Measurements from ENCODE around the gene MEN1. TPM values are rescaled to one million over a fixed set of nuclear protein-coding genes. Genes with fewer than 3 reads are reported as not detected.

MEN1 gene
- total and polyA plus RNA-seq, 4 donors, result 9.1 to 18.8 (median 16.3) TPM

DNA sequence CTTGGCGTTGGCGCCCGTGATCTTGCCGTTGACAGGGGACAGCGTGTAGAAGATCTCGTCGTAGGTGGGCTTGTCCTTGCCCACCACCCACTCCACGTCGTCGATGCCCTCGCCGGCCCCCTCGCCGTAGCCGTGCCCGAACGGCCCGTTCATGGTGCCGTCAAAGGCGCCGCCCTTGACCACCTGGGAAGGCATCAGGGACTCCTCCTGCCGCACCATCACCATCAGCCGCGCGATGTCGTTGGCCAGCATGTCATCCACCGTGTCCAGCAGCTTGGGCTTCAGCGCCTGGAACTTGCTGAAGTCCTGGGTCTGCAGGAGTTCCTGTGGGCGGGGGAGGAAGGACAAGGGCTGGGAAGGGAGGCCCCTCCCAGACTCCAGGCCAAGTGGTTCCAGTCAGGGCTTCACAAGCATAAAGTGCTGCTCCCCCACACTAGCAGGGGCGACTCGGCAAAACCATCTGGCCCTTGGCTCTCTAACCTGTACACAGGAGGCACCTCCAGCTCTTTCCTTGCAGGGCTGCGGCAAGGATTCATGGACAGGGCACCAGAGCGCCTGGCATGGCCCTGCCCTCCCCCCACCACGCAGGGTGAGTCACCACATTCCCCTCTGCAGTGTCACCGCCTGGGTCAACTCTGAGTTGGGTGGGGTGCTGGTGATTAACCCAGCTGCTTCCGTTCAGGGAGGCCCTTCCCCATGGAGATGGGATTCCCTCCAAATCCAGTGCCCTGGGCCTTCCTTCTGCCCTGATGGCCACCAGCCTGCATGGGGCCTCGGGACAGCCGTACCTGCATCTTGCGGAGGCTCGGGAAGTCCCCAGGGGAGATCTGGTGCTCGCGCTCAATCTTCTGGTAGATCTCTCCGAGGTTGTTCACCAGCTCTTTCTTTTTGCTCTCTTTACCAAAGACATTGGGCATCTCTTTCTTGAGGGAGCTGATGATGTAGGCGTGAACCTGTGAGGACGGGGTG, 44.5 kb upstream of the MEN1 start:
- no peak overlapping the region for H3K4me3 ChIP-seq (ENCODE audit: low read length in 2 of 2)
- 60 to 61% methylated on average over 45 of the region's 45 CpGs for WGBS, 2 donors
- DNase-seq, result peak; percentile 94 to 97
- peak; percentile 89 for ATAC-seq (ENCODE audit: low FRiP score)
- peaks cover 0 to 4% of the 10 kb centered on the region in 2 donors for H3K4me1 ChIP-seq (ENCODE audit: control insufficient read depth in 1 of 2, insufficient read depth in 2 of 2, low read length in 2 of 2)
- no peaks in the 10 kb centered on the region for H3K9me3 ChIP-seq (ENCODE audit: control insufficient read depth, low read length)
- no peaks in the 10 kb centered on the region for H3K27me3 ChIP-seq (ENCODE audit: control insufficient read depth in 1 of 2, insufficient read depth in 2 of 2, low read length in 1 of 2)
- intact Hi-C loops (cut with DNase I), result no loop called here
- H3K36me3 ChIP-seq (ENCODE audit: control insufficient read depth in 1 of 2, insufficient read depth in 2 of 2, low read length in 1 of 2), result peaks cover 2 to 5% of the 10 kb centered on the region in 2 donors
- peak overlapping the region; percentile 77 to 84 for H3K27ac ChIP-seq (ENCODE audit: low read depth in 1 of 2, low read length in 2 of 2)

GRCh38 chr11:64854157-64854533, 43.8 kb upstream of the MEN1 start:
- H3K9me3 ChIP-seq (ENCODE audit: control insufficient read depth, low read length), result no peaks in the 10 kb centered on the region
- whole genome bisulfite sequencing, 2 donors, result 93% methylated on average over 25 of the region's 25 CpGs
- H3K4me3 ChIP-seq (ENCODE audit: low read length in 2 of 2), result no peak overlapping the region
- intact Hi-C loops (cut with DNase I), result no loop called here
- no peaks in the 10 kb centered on the region for H3K27me3 ChIP-seq (ENCODE audit: control insufficient read depth in 1 of 2, insufficient read depth in 2 of 2, low read length in 1 of 2)
- peaks cover 0 to 4% of the 10 kb centered on the region in 2 donors for H3K4me1 ChIP-seq (ENCODE audit: control insufficient read depth in 1 of 2, insufficient read depth in 2 of 2, low read length in 2 of 2)
- peaks cover 2 to 5% of the 10 kb centered on the region in 2 donors for H3K36me3 ChIP-seq (ENCODE audit: control insufficient read depth in 1 of 2, insufficient read depth in 2 of 2, low read length in 1 of 2)
- ATAC-seq (ENCODE audit: low FRiP score) (no peak), DNase-seq (no peak)
- H3K27ac ChIP-seq (ENCODE audit: low read depth in 1 of 2, low read length in 2 of 2), result peak overlapping the region in 1 of 2 donors; percentile 59

GRCh38 chr11:64853709-64854108, 43.4 kb upstream of the MEN1 start:
- intact Hi-C loops (cut with DNase I), result no loop called here
- Histone ChIP-seq H3K4me1 (ENCODE audit: control insufficient read depth in 1 of 2, insufficient read depth in 2 of 2, low read length in 2 of 2) (peaks cover 0 to 4% of the 10 kb centered on the region in 2 donors), H3K9me3 (ENCODE audit: control insufficient read depth, low read length) (no peaks in the 10 kb centered on the region), H3K36me3 (ENCODE audit: control insufficient read depth in 1 of 2, insufficient read depth in 2 of 2, low read length in 1 of 2) (peaks cover 2 to 5% of the 10 kb centered on the region in 2 donors), H3K27ac (ENCODE audit: low read depth in 1 of 2, low read length in 2 of 2) (no peak overlapping the region), H3K27me3 (ENCODE audit: control insufficient read depth in 1 of 2, insufficient read depth in 2 of 2, low read length in 1 of 2) (no peaks in the 10 kb centered on the region), H3K4me3 (ENCODE audit: low read length in 2 of 2) (no peak overlapping the region)
- DNase-seq, result peak in 1 of 2 donors; percentile 77
- ATAC-seq (ENCODE audit: low FRiP score), result no peak
- 81 to 83% methylated on average over 27 of the region's 27 CpGs for WGBS, 2 donors

DNA sequence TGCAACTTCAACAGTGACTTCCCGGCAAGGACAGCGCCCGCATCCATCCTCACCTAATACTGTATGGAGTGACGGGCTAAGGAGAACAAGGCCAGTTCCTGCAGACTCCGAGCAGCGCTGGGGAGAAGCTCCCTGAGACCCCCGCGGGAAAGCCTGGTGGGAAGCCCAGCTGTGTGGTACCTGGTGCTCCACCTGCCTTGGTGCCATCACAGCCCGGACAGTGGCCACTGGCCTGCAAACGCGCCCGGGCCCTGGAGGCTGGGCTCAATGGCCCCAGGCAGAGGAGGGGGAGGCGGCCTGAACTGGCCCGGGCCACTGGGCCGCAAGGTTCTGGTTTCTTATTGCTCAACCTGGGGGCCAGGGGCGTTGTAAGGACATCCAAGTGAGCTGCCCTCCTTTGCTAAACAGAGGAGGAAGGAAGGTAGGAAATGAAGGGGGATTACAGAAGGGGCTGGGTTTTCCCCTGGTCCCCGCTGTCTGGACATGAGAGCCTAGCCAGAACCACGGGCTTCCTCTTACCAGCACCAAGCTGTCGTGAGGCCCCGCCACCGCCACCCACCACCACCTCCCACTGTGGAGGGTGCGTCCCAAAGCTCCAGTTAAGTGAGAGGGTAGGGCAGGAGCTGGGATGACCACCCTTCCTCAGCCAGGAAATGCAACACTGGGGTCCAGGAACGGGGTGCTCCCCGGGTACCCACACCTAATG, 42.6 kb upstream of the MEN1 start:
- intact Hi-C loops (cut with DNase I), result no loop called here
- H3K4me3 ChIP-seq (ENCODE audit: low read length in 2 of 2), result no peak overlapping the region
- WGBS, 2 donors, result 83 to 86% methylated on average over 24 of the region's 24 CpGs

DNA sequence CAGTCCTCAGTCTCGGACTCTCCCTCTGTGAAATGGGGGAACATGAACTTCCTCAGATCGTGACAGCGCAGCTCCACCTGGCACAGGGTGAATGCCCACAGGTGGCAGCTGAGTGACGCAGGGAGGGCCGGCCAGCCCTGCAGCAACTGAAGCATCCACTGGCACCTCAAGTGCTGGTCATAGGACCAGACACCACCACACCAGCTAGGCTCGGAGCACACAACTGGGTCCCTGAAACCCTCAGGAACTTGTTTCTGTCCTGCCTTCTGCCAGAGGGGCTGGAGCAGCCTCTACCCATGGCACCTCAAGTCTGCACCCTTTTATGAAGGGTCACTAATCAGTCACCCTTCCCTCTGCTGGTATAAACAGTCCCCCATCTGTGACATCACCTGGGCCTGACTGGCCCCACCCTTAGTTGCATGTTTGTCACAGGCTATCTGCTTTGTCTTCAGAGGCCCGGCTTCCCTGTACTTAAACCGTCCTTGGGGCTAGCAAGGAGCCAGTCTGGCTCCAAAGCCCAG, 41.5 kb upstream of the MEN1 start:
- ATAC-seq (ENCODE audit: low FRiP score) (no peak), DNase-seq (no peak)
- WGBS, 2 donors, result 84% methylated on average over 8 of the region's 8 CpGs
- no peaks in the 10 kb centered on the region for H3K27me3 ChIP-seq (ENCODE audit: control insufficient read depth in 1 of 2, insufficient read depth in 2 of 2, low read length in 1 of 2)
- no peak overlapping the region for H3K4me3 ChIP-seq (ENCODE audit: low read length in 2 of 2)
- peaks cover 0 to 4% of the 10 kb centered on the region in 2 donors for H3K4me1 ChIP-seq (ENCODE audit: control insufficient read depth in 1 of 2, insufficient read depth in 2 of 2, low read length in 2 of 2)
- H3K27ac ChIP-seq (ENCODE audit: low read depth in 1 of 2, low read length in 2 of 2), result peak overlapping the region in 1 of 2 donors; percentile 4
- intact Hi-C loops (cut with DNase I), result no loop called here
- no peaks in the 10 kb centered on the region for H3K9me3 ChIP-seq (ENCODE audit: control insufficient read depth, low read length)
- peaks cover 2 to 5% of the 10 kb centered on the region in 2 donors for H3K36me3 ChIP-seq (ENCODE audit: control insufficient read depth in 1 of 2, insufficient read depth in 2 of 2, low read length in 1 of 2)

More for the DNA sequence above, 42.6 kb upstream of the MEN1 start:
- ATAC-seq (ENCODE audit: low FRiP score) (no peak), DNase-seq (no peak)
- Histone ChIP-seq H3K27ac (ENCODE audit: low read depth in 1 of 2, low read length in 2 of 2) (no peak overlapping the region), H3K27me3 (ENCODE audit: control insufficient read depth in 1 of 2, insufficient read depth in 2 of 2, low read length in 1 of 2) (no peaks in the 10 kb centered on the region), H3K4me1 (ENCODE audit: control insufficient read depth in 1 of 2, insufficient read depth in 2 of 2, low read length in 2 of 2) (peaks cover 0 to 4% of the 10 kb centered on the region in 2 donors), H3K9me3 (ENCODE audit: control insufficient read depth, low read length) (no peaks in the 10 kb centered on the region), H3K36me3 (ENCODE audit: control insufficient read depth in 1 of 2, insufficient read depth in 2 of 2, low read length in 1 of 2) (peaks cover 2 to 5% of the 10 kb centered on the region in 2 donors)

DNA sequence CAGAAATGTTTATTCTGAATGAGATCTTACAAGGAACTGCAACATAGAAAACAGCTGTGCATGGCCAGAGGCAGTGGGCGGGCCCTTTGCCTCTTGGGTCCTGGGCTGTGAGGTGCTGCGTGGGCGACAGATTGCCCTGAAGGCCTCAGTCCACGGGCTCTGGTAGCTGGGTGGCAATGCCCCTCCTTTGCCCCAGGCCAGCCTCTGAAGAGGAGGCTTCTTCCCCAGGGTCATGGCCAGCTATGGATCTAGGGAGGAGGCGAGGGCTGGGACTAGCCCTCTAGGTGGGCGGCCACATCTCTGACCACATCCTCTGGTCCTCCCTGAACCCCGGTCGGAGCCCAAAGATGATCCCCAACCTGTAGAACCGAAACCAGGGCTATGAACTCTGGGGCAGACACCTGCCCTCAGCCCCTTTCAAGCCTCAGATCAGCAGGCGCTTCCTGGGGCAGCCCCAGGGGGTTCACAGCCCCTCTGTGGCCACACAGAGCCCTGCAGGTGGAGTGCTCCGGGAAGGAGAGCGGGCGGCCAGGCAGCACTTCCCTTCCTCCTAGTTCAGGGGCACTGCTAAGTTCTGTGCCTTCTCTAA, 40.7 kb upstream of the MEN1 start:
- peak overlapping the region in 1 of 2 donors; percentile 1 for H3K27ac ChIP-seq (ENCODE audit: low read depth in 1 of 2, low read length in 2 of 2)
- H3K4me3 ChIP-seq (ENCODE audit: low read length in 2 of 2), result no peak overlapping the region
- H3K4me1 ChIP-seq (ENCODE audit: control insufficient read depth in 1 of 2, insufficient read depth in 2 of 2, low read length in 2 of 2), result peaks cover 0 to 4% of the 10 kb centered on the region in 2 donors
- intact Hi-C loops (cut with DNase I), result no loop called here
- H3K27me3 ChIP-seq (ENCODE audit: control insufficient read depth in 1 of 2, insufficient read depth in 2 of 2, low read length in 1 of 2), result no peaks in the 10 kb centered on the region
- DNase-seq (no peak), ATAC-seq (ENCODE audit: low FRiP score) (no peak)
- H3K36me3 ChIP-seq (ENCODE audit: control insufficient read depth in 1 of 2, insufficient read depth in 2 of 2, low read length in 1 of 2), result peaks cover 2 to 5% of the 10 kb centered on the region in 2 donors
- H3K9me3 ChIP-seq (ENCODE audit: control insufficient read depth, low read length), result no peaks in the 10 kb centered on the region
- WGBS, 2 donors, result 70 to 71% methylated on average over 13 of the region's 13 CpGs

- Histone ChIP-seq H3K4me1 (ENCODE audit: control insufficient read depth in 1 of 2, insufficient read depth in 2 of 2, low read length in 2 of 2) (no peaks in the 10 kb centered on the region), H3K4me3 (ENCODE audit: low read length in 2 of 2) (no peak overlapping the region), H3K27me3 (ENCODE audit: control insufficient read depth in 1 of 2, insufficient read depth in 2 of 2, low read length in 1 of 2) (no peaks in the 10 kb centered on the region), H3K9me3 (ENCODE audit: control insufficient read depth, low read length) (no peaks in the 10 kb centered on the region), H3K27ac (ENCODE audit: low read depth in 1 of 2, low read length in 2 of 2) (peak overlapping the region in 1 of 2 donors; percentile 20), H3K36me3 (ENCODE audit: control insufficient read depth in 1 of 2, insufficient read depth in 2 of 2, low read length in 1 of 2) (peaks cover 2 to 5% of the 10 kb centered on the region in 2 donors)
- 51 to 56% methylated on average over 19 of the region's 19 CpGs for WGBS, 2 donors
- DNase-seq, result no peak
- intact Hi-C loops (cut with DNase I), result loop anchor here (10.0 kb wide), 1 partner anchor 145 kb away; the partner anchor contains the start of gene BATF2 (in 2 of the 2)
- no peak for ATAC-seq (ENCODE audit: low FRiP score)
Measured at GRCh38 chr11:64849598-64850356, 39.4 kb upstream of the MEN1 start.

All from aorta (tissue), 5 donors.